ENCODE data around the gene KNL1. TPM values are rescaled to one million over a fixed set of nuclear protein-coding genes. Genes with fewer than 3 reads are reported as not detected.
"Not testable (repeated sequence)": the region's sequence is repeated elsewhere in the genome, so short reads cannot be mapped to it uniquely, and the experiment has no call there.

Gene KNL1
- polyA plus RNA-seq (ENCODE audit: insufficient read length in 4 of 4) = 10 to 100 TPM; 14.6 to 28.5 (median 20.8) TPM

- peak; percentile 97 to 100 (median 98) for DNase-seq (ENCODE audit: low read depth in 4 of 4, low spot score in 2 of 4)
Measured at GRCh38 chr15:40593588-40594428, at the start of gene KNL1. TSS of gene KNL1 (plus strand) at chr15:40594249. CDS start at chr15:40602932, 8,683 bp downstream.

- no peak for DNase-seq (ENCODE audit: low read depth in 4 of 4, low spot score in 2 of 4)
Measured at GRCh38 chr15:40545457-40545856, 48.6 kb upstream of the KNL1 start.

DNA sequence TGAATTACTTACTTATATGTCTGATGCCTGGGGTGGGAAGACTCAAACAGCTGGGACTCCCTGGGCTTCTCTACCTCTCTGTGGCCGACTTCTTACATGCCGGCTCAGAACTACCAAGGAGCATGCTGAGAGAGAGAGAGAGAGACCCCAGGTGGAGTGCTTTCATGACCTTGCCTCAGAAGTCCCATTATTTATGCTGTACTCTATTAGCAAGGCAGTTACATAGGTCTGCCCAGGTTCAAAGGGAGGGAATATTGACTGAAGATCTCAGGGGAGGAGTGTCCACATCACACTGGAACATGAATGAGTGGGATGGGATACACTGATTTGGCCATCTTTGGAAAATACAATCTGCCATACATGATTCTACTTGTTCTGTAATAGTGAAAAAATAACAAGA lies 45.4 kb upstream of the KNL1 start:
- DNase-seq (ENCODE audit: low read depth in 4 of 4, low spot score in 2 of 4) = no peak

GRCh38 chr15:40549894-40550293 lies 44.2 kb upstream of the KNL1 start:
- no peak for DNase-seq (ENCODE audit: low read depth in 4 of 4, low spot score in 2 of 4)

DNA sequence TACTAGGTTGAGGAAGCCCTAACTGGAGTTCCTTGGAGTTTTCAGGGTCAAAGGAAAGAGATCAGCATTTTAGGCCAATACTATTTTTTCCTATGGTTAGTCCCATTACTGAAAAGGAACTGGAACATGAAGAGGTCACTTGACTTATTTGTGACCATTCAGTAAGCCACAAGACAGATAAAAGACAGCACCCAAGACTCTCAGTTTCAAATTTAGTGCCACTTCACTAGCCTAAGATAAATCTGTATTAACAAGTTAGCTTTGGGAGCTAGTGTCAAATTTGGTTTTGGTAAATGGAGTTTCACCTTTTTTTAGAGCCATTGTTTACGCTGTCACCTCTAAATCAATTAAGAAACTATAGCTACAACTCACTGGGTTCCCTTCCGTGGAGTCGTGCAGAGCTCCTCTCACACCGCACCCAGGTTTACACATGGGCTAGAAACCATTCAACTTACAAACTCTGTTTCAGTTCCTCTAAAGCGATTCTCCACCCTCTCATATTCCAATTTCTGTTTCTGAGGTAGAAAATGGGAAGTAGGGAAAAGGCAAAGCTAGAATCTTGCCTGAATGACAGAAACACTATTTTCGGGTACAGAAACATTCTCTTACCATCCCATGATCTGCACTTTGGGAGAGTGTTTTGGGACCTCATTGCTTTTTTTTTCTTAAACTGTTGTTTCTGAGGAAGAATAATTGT lies 43.6 kb upstream of the KNL1 start:
- DNase-seq (ENCODE audit: low read depth in 4 of 4, low spot score in 2 of 4) = no peak

DNA sequence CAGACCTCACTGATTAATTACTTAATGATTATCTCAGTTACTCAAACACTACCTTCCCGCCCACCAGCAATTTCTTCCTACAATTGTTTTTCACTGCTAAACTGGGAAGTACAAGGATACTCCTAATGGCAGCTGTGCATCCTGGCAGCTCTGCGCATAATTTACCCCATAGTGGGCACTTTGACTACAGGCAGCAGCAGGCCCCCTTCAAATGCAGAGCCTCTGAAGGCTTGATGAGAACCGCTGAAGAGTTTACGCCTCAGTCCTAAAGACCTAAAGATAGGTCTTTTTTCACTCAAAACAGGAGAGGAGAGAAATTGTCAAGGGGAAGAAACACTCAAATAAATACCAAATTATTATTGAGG lies 39.9 kb upstream of the KNL1 start:
- DNase-seq (ENCODE audit: low read depth in 4 of 4, low spot score in 2 of 4) = no peak

DNA sequence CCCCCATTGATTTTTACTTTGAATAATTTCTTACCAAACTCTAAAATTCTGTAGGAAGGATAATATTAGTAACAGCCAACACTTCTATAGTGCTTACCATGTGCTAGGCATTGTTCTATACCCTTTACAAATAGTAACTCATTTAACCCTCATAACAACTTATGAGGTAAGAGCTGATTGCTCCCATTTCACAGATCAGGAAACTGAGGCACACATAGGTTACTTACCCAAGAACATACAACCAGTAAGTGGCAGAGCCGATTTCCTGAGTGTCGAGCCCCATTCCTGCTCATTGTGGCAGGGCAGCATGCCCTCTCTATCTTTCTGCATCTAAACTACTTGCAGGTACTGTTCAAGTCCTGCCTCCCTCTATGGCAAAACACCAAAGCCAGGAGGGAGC lies 38.2 kb upstream of the KNL1 start:
- DNase-seq (ENCODE audit: low read depth in 4 of 4, low spot score in 2 of 4) = no peak

GRCh38 chr15:40558952-40559742 lies 34.9 kb upstream of the KNL1 start:
- DNase-seq (ENCODE audit: low read depth in 4 of 4, low spot score in 2 of 4) = no peak

GRCh38 chr15:40562691-40563090 lies 31.4 kb upstream of the KNL1 start:
- DNase-seq (ENCODE audit: low read depth in 4 of 4, low spot score in 2 of 4) = no peak

DNA sequence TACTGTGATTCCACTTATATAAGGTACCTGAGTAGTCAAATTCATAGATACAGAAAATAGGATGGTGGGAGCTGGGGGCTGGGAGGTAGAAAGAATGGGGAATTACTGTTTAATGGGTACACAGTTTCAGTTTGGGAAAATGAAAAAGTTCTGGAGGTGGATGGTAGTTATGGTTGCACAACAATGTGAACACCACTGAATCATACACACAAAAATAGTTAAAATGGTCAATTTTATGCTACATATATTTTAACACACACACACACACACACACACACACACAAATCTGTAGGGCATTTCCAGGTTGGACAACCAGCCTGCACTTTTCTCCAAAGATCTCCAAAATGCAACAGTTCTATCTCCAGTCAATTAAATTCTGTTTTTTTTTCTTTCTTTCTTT lies 30.6 kb upstream of the KNL1 start:
- DNase-seq (ENCODE audit: low read depth in 4 of 4, low spot score in 2 of 4) = no peak

DNA sequence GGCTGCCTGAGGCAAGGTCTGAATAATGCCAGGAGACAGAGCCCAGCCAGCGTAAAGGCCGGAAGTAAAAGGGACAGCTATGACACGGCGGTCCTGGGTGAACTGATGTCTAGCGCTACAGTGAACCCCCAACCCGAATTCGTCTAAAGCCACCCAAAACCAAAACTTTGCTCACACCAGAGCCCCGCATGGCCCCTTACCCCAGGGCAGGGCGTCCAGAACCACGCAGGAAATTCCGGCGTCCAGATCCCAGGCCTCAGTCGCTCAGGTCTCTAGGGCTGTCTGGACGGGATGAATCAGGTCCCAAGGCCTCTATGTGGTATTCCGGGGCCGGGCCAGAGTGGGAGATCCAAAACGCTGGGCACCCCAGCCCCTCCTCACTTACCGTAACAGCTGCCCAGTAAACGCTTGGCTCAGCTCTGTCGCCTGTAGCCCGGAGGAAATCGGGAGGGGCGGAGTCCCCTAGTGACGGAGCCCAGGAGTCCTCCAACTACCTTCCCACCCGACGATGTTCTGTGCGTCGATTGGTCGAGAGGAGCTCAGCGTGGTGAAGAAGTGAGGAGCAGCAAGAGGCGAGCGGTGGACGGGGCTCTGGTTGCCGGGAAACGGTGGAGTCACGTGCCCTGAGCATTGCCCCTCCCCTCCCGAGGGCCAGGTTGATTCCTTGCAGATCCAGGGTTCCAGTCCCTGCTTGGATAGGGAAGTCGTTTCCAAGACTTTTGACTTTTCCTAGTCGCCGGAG lies 29.3 kb upstream of the KNL1 start, which contains the start of gene CCDC32:
Gene CCDC32, minus strand, starts transcription at position 452 of the 742 bp plus-strand sequence. CDS start 2,027 bp downstream, outside the sequence.
- peak; percentile 92 to 99 (median 94) for DNase-seq (ENCODE audit: low read depth in 4 of 4, low spot score in 2 of 4)

GRCh38 chr15:40565333-40566238 lies 28.5 kb upstream of the KNL1 start:
- DNase-seq (ENCODE audit: low read depth in 4 of 4, low spot score in 2 of 4) = no peak

GRCh38 chr15:40567111-40567510 lies 26.9 kb upstream of the KNL1 start:
- no peak for DNase-seq (ENCODE audit: low read depth in 4 of 4, low spot score in 2 of 4)

- DNase-seq (ENCODE audit: low read depth in 4 of 4, low spot score in 2 of 4) = peak; percentile 86 to 94 (median 88)
Measured at GRCh38 chr15:40569129-40569953, 24.7 kb upstream of the KNL1 start, which contains the start of gene RPUSD2. TSS of gene RPUSD2 (plus strand) at chr15:40569299. CDS start at chr15:40569338, 39 bp downstream.

- no peak for DNase-seq (ENCODE audit: low read depth in 4 of 4, low spot score in 2 of 4)
Measured at GRCh38 chr15:40575113-40575512, 18.9 kb upstream of the KNL1 start.

DNA sequence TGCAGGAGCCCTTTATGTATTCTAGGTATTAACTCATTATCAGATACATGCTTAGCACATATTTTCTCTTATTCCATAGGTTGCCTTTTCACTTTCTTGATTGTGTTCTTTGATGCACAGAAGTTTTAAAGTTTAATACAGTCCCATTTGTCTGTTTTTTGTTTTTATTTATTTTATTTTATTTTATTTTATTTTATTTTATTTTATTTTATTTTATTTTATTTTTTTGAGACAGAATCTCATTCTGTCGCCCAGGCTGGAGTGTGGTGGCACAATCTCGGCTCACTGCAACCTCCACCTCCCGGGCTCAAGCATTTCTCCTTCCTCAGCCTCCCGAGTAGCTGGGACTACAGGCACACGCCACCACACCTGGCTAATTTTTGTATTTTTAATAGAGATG lies 17.1 kb upstream of the KNL1 start:
- DNase-seq (ENCODE audit: low read depth in 4 of 4, low spot score in 2 of 4) = not testable (repeated sequence)

- DNase-seq (ENCODE audit: low read depth in 4 of 4, low spot score in 2 of 4) = no peak
Measured at GRCh38 chr15:40578892-40579291, 15.2 kb upstream of the KNL1 start.

GRCh38 chr15:40581796-40582195 lies 12.3 kb upstream of the KNL1 start:
- not testable (repeated sequence) for DNase-seq (ENCODE audit: low read depth in 4 of 4, low spot score in 2 of 4)
